AG04450 (cell line): ENCODE measurements around the gene ARHGEF5. TPM values are rescaled to one million over a fixed set of nuclear protein-coding genes. Genes with fewer than 3 reads are reported as not detected.

Source experiments
- CTCF ChIA-PET: fragments of 300-600, 350-600 bp; formaldehyde crosslinking; extraction: SDS; loops from one replicate; lab custom pipeline; 2022; ENCODE audit warnings: antibody characterized with exemption, inconsistent platforms; lab: Charles Lee
- POLR2A ChIA-PET: fragments of 350-600 bp; formaldehyde crosslinking; extraction: SDS; loops from one replicate; lab custom pipeline; 2021; ENCODE audit warnings: antibody characterized with exemption, inconsistent platforms; lab: Yijun Ruan, JAX
- DNase-seq: peaks from one replicate; pipeline ENCODE4 v3.0.0-alpha.2; 2011; ENCODE audit warnings: low read depth, low spot score
- H3K27ac ChIP-seq: one replicate; pipeline ENCODE4 v1.5.1; 2012; ENCODE audit warnings: low read depth, low read length, control low read depth
- H3K27me3 ChIP-seq: one replicate; pipeline ENCODE4 v1.6.0; 2012; ENCODE audit warnings: low read length; ENCODE audit not compliant: control insufficient read depth, insufficient read depth
- H3K4me3 ChIP-seq: 2 replicates; pipeline ENCODE4 v1.5.1; 2011; ENCODE audit warnings: mild to moderate bottlenecking, low read depth, low read length, control low read depth
- H3K9me3 ChIP-seq: 2 replicates; pipeline ENCODE4 v1.5.1; 2012; ENCODE audit warnings: low read length; ENCODE audit not compliant: control insufficient read depth, insufficient read depth
- CTCF ChIP-seq: IDR thresholded peaks from 2 replicates; pipeline ENCODE4 v1.5.1; 2011; ENCODE audit warnings: low read depth, low read length, control low read depth, inconsistent platforms
- polyA plus RNA-seq: library from polyadenylated mRNA; depleted of rRNA; stranded (reverse); fragments of >200 nt; gene quantifications from 2 replicates; pipeline ENCODE4 v1.2.3, GENCODE V29; 2011

Gene ARHGEF5
- polyA plus RNA-seq, 1 experiment: 0.47 TPM

DNA sequence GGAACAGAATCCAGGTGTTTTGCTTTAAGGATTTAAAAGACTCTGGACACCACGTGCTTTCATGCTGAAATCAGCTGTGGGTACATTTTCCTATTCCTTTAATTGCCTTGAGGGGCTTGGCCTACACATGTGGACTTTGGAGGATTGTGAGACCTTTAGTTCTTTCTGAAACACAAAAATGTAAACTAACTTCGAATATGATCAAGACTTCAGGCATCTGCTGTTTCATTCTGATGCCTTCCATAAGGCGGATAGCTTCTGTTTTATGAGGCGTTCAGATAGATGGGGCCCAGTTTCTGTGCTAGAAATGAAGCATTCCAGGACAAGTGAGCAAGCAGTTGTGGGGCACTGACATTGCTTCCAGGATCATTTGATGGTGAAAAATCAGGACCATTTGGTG lies 49.7 kb downstream of the ARHGEF5 start:
- Histone ChIP-seq H3K9me3 (peaks cover 25% of the 10 kb centered on the region), H3K27ac (no peak overlapping the region), H3K27me3 (no peaks in the 10 kb centered on the region), H3K4me3 (no peak overlapping the region)
- ChIA-PET CTCF (interaction anchor here (1.5 kb wide), 1 partner anchor 13 kb away, joined by 4 read pairs; no protein-coding TSS in a partner anchor), POLR2A (no interaction called here)
- no peak for TF ChIP-seq CTCF
- DNase-seq: no peak

GRCh38 chr7:144407266-144407931 lies 52.2 kb downstream of the ARHGEF5 start:
- ChIA-PET POLR2A (no interaction called here), CTCF (interaction anchor here (0.7 kb wide), 1 partner anchor 302 kb away, joined by 4 read pairs; no protein-coding TSS in a partner anchor)
- Histone ChIP-seq H3K27ac (no peak overlapping the region), H3K27me3 (no peaks in the 10 kb centered on the region), H3K9me3 (peaks cover 20% of the 10 kb centered on the region), H3K4me3 (no peak overlapping the region)
- no peak for TF ChIP-seq CTCF
- DNase-seq: no peak

GRCh38 chr7:144408121-144408520 lies 52.9 kb downstream of the ARHGEF5 start:
- H3K27me3 ChIP-seq: no peaks in the 10 kb centered on the region
- CTCF ChIA-PET: interaction anchor here (0.7 kb wide), 1 partner anchor 303 kb away, joined by 4 read pairs; no protein-coding TSS in a partner anchor
- H3K9me3 ChIP-seq: peaks cover 16% of the 10 kb centered on the region
- DNase-seq: no peak
- H3K4me3 ChIP-seq: no peak overlapping the region
- POLR2A ChIA-PET: no interaction called here
- no peak overlapping the region for H3K27ac ChIP-seq
- no peak for TF ChIP-seq CTCF

DNA sequence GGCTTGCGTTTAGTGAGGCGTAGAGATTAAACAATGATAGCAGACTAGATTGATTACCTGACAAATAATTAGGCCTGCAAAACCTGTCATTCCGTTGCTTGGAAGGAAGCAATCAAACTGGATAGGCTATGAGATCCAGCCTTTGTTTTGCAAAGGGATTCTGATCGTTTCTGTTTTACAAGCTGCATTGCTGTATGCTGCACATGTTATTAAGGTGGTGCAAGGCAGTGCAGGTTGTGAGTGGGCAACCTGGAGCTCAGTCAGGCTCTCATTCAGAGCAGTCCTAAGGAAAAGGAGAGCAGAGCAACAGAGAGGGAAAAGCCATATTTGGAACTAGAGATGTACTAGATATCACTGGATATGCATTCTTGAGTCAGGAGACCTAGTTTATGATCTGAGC lies 55.2 kb downstream of the ARHGEF5 start:
- no peak for DNase-seq
- CTCF ChIA-PET: no interaction called here
- H3K4me3 ChIP-seq: no peak overlapping the region
- POLR2A ChIA-PET: no interaction called here
- H3K27me3 ChIP-seq: no peaks in the 10 kb centered on the region
- TF ChIP-seq CTCF: no peak
- H3K9me3 ChIP-seq: peaks cover 7% of the 10 kb centered on the region; the same call in 1 of the 2 replicates
- no peak overlapping the region for H3K27ac ChIP-seq

DNA sequence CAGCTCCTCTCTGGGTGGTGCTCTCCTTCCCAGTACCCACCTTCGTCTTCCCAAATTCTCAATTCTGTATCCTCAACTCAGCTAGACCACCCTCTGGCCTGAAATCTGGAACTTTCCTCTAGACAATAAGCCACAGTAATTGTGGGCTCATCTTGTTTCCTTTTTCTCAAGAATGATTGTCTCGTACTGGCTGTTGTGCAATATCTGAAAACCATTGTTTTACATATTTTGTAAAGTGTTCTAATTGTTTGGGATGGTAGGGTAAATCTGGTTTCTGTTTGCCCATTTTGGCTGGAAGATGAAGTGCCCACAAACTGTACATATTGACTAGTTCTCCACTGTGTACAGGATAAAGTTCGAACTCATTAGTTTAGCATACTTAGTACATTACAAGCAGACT lies 59.6 kb downstream of the ARHGEF5 start:
- CTCF ChIA-PET: no interaction called here
- TF ChIP-seq CTCF: no peak
- H3K4me3 ChIP-seq: no peak overlapping the region
- H3K27me3 ChIP-seq: no peaks in the 10 kb centered on the region
- DNase-seq: no peak
- POLR2A ChIA-PET: no interaction called here
- H3K27ac ChIP-seq: no peak overlapping the region
- H3K9me3 ChIP-seq: peaks cover 10% of the 10 kb centered on the region; the same call in 1 of the 2 replicates
